ENCODE data around the gene GRID1.

DNA sequence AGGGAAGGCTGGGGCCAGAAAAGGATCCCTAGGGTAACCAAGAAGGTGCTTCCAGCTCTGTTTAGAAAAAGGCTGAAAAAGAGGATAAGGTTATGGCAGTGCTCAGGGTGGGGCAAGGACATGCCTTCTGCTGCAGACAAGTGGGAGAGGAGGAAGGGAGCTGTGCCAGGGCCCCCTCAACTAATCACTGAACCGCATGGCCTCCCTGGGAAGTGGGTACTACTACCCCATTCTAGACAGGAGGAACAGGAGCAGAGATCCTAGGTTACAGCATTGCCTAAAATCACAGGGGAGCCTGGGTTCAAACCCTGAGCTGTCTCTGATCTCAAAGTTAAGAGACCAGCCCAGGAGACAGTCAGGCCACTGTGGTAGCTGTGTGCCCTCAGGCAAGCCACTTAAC, 149.7 kb downstream of the GRID1 start:
- TF ChIP-seq POLR2AphosphoS5 (IDR thresholded peaks at IDR 0.05; ENCODE audit: borderline replicate concordance, low read depth, low read length) (no peak), EZH2 (IDR thresholded peaks at IDR 0.05) (no peak), FOXP2 (optimal IDR thresholded peaks at IDR 0.05; ENCODE audit: control extremely low read depth, extremely low read length, insufficient read depth) (no peak)
